ENCODE results near the gene ATXN7L3. TPM values are rescaled to one million over a fixed set of nuclear protein-coding genes. Genes with fewer than 3 reads are reported as not detected.

The ATXN7L3 gene
- total and polyA plus RNA-seq, 9 of the 15 experiments (the other 6 are each of a cell fraction or from before 2014, with no cell fraction given), result 0.62 to 66.1 (median 33.2) TPM

GRCh38 chr17:44190481-44190880 lies 9.2 kb downstream of the ATXN7L3 start:
- no TSS peak for BruUV-seq (replicated peaks)
- Histone ChIP-seq H3K9me1 (ENCODE audit: control insufficient read depth, insufficient read depth, low read length) (no peaks in the 10 kb centered on the region), H3K27me3 (ENCODE audit: control insufficient read depth in 2 of 2, insufficient read depth in 2 of 2, low read length in 2 of 2) (no peaks in the 10 kb centered on the region), H3K9ac (ENCODE audit: insufficient read depth in 1 of 2, low read depth in 2 of 2, low read length in 2 of 2) (no peak overlapping the region), H3K4me2 (ENCODE audit: insufficient read depth, low read length) (no peak overlapping the region), H3K4me3 (no peak overlapping the region), H3K27ac (ENCODE audit: extremely low read depth, low read depth, low read length) (no peak overlapping the region), H3K4me1 (replicated peaks in 1 of 2; ENCODE audit: control insufficient read depth in 2 of 2, insufficient read depth in 2 of 2, low read length in 2 of 2) (peaks cover 6 to 17% of the 10 kb centered on the region in 2 experiments; a peak in 3 of 5 replicates), H4K20me1 (replicated peaks; ENCODE audit: control insufficient read depth, insufficient read depth, low read length) (0 out of 2 replicates have a peak, but pooled peaks cover 2% of the 10 kb centered on the region), H3K79me2 (ENCODE audit: control insufficient read depth, insufficient read depth, low read length) (peaks cover 21% of the 10 kb centered on the region), H3K36me3 (ENCODE audit: control insufficient read depth, insufficient read depth, low read length) (peaks cover 61% of the 10 kb centered on the region; the same call in 2 of the 3 replicates), H2AFZ (ENCODE audit: low read depth, low read length) (no peak overlapping the region), H3K9me3 (replicated peaks; ENCODE audit: control insufficient read depth, insufficient read depth, low read depth, low read length) (no peaks in the 10 kb centered on the region)
- 89% methylated on average over 10 of the region's 10 CpGs for WGBS (ENCODE audit: insufficient coverage, low coverage, missing lambda C conversion rate)
- DNase-seq (ENCODE audit: extremely low read depth in 1 of 4, low spot score in 3 of 4), result no peak
- FAIRE-seq, result no peak
- CTCF ChIA-PET (ENCODE audit: low intra/inter-chr PET ratio), result no interaction called here
- no peak for ATAC-seq
- intact Hi-C loops (cut with micrococcal nuclease) (no loop called here), in situ Hi-C loops (cut with MboI) (no loop called here)
- TF ChIP-seq POLR2G (IDR thresholded peaks at IDR 0.05; ENCODE audit: low read depth, low read length) (peak; percentile 63), RBFOX2 (IDR thresholded peaks at IDR 0.05; ENCODE audit: low read depth, low read length) (peak; percentile 38; the same call in 1 of the 2 replicates), BACH1 (tag; IDR thresholded peaks at IDR 0.05) (no peak), ZBTB33 (CRISPR knock-in tag; IDR thresholded peaks at IDR 0.05) (peak; percentile 66; the same call in 1 of the 2 replicates)
- POLR2A ChIA-PET, result interaction anchor here (0.7 kb wide), 2 partner anchors 20 to 160 kb away, joined by 3 read pairs; no protein-coding TSS in a partner anchor

All from K562 (cell line).